SK-N-SH (cell line): ENCODE measurements around the gene PALS1. TPM values are rescaled to one million over a fixed set of nuclear protein-coding genes. Genes with fewer than 3 reads are reported as not detected.
A peak's percentile ranks its signal among the peaks of the same experiment; 100 is the strongest.

Experiments used
- CTCF ChIA-PET: fragments of 300-600, 350-600 bp; formaldehyde crosslinking; extraction: SDS; loops from one replicate; lab custom pipeline; 2021; lab: Yijun Ruan, JAX
- POLR2A ChIA-PET: fragments of 350-600 bp; sonication (Branson Sonifier 250); formaldehyde crosslinking; extraction: SDS; loops from one replicate; lab custom pipeline; 2020; ENCODE audit warnings: antibody characterized with exemption, inconsistent platforms; lab: Yijun Ruan, JAX
- DNase-seq: peaks from one replicate; pipeline ENCODE4 v3.0.0; 2012
- H2AFZ ChIP-seq: fragments of 200-600 bp; sonication (generic); 2 replicates; pipeline ENCODE4 v1.8.1; 2016; ENCODE audit warnings: antibody characterized with exemption, mild to moderate bottlenecking, low read depth
- H3F3A ChIP-seq: fragments of 200-600 bp; sonication (generic); replicated peaks from 2 replicates; pipeline ENCODE3; 2016; ENCODE audit warnings: antibody characterized with exemption, mild to moderate bottlenecking; ENCODE audit not compliant: insufficient read depth
- H3K27ac ChIP-seq, 2 experiments: fragments of 200-500 bp in 1 of 2; fragments of 200-600 bp in 1 of 2; sonication (Bioruptor generic) in 1 of 2; sonication (generic), shearing (Covaris generic) in 1 of 2; 2 replicates each; pipeline versions ENCODE4 v1.5.1 to v1.6.1; 2014 to 2016; ENCODE audit warnings: low read depth in 2 of 2, inconsistent platforms in 1 of 2, low read length in 1 of 2, mild to moderate bottlenecking in 1 of 2, mixed read lengths in 1 of 2
- H3K27me3 ChIP-seq: fragments of 200-600 bp; sonication (generic), shearing (Covaris generic); 2 replicates; pipeline ENCODE4 v1.6.1; 2016; ENCODE audit warnings: mixed run types; ENCODE audit not compliant: insufficient read depth
- H3K36me3 ChIP-seq, 2 experiments: fragments of 200-500 bp in 1 of 2; fragments of 200-600 bp in 1 of 2; sonication (Bioruptor generic) in 1 of 2; sonication (generic) in 1 of 2; replicated peaks in 1 of 2; 2 replicates each; pipeline versions ENCODE3 to v1.5.1; 2014 to 2016; ENCODE audit warnings: low read length in 1 of 2, mild to moderate bottlenecking in 1 of 2; ENCODE audit not compliant: insufficient read depth in 2 of 2, control insufficient read depth in 1 of 2
- H3K4me1 ChIP-seq, 2 experiments: fragments of 200-500 bp in 1 of 2; fragments of 200-600 bp in 1 of 2; sonication (Bioruptor generic) in 1 of 2; sonication (generic), shearing (Covaris generic) in 1 of 2; 2 replicates each; pipeline versions ENCODE4 v1.5.1 to v1.6.1; 2014 to 2016; ENCODE audit warnings: low read depth in 1 of 2, low read length in 1 of 2, mixed run types in 1 of 2; ENCODE audit not compliant: insufficient read depth in 2 of 2, control insufficient read depth in 1 of 2
- H3K4me2 ChIP-seq: fragments of 200-600 bp; sonication (generic), shearing (Covaris generic); 2 replicates; pipeline ENCODE4 v1.6.1; 2017; ENCODE audit warnings: mixed run types
- H3K4me3 ChIP-seq, 2 experiments: fragments of 200-500 bp in 1 of 2; fragments of 200-600 bp in 1 of 2; sonication (Bioruptor generic) in 1 of 2; sonication (generic), shearing (Covaris generic) in 1 of 2; 2 replicates each; pipeline versions ENCODE4 v1.5.1 to v1.8.1; 2014 to 2016; ENCODE audit warnings: low read depth in 2 of 2, inconsistent platforms in 1 of 2, low read length in 1 of 2, mild to moderate bottlenecking in 1 of 2, mixed read lengths in 1 of 2, moderate library complexity in 1 of 2
- H3K79me2 ChIP-seq: fragments of 200-600 bp; sonication (generic); 2 replicates; pipeline ENCODE4 v1.8.1; 2017; ENCODE audit warnings: mild to moderate bottlenecking; ENCODE audit not compliant: insufficient read depth
- H3K9ac ChIP-seq: fragments of 200-600 bp; sonication (generic); 2 replicates; pipeline ENCODE4 v1.6.1; 2017; ENCODE audit warnings: mixed run types
- H3K9me2 ChIP-seq: fragments of 200-600 bp; sonication (generic); 2 replicates; pipeline ENCODE4 v1.6.1; 2017; ENCODE audit warnings: mixed run types
- H3K9me3 ChIP-seq: fragments of 200-600 bp; sonication (generic); 2 replicates; pipeline ENCODE4 v1.6.1; 2017; ENCODE audit warnings: mixed run types, mild to moderate bottlenecking, moderate library complexity
- H4K20me1 ChIP-seq: fragments of 200-600 bp; sonication (generic); 2 replicates; pipeline ENCODE4 v1.6.1; 2017; ENCODE audit warnings: mild to moderate bottlenecking, mixed run types; ENCODE audit not compliant: insufficient read depth
- EZH2phosphoT487 ChIP-seq: fragments of 200-600 bp; sonication (generic); IDR thresholded peaks from 2 replicates; pipeline ENCODE4 v1.6.1; 2017; ENCODE audit warnings: low read depth, mixed run types, mild to moderate bottlenecking, antibody characterized with exemption, moderate library complexity, borderline replicate concordance
- FOXJ3 ChIP-seq: sonication (generic); formaldehyde crosslinking; IDR thresholded peaks from 2 replicates; pipeline ENCODE4 v1.5.1; 2020; ENCODE audit warnings: mild to moderate bottlenecking, missing genetic modification reagents
- NFIC ChIP-seq: IDR thresholded peaks from 2 replicates; pipeline ENCODE4 v1.4.0; 2012; ENCODE audit warnings: borderline replicate concordance
- NRF1 ChIP-seq: IDR thresholded peaks from 2 replicates; pipeline ENCODE4 v1.6.1; 2012; ENCODE audit warnings: low read depth, mild to moderate bottlenecking, low read length
- RCOR1 ChIP-seq: fragments of 150-350 bp; IDR thresholded peaks from 2 replicates; pipeline ENCODE4 v1.6.1; 2017; ENCODE audit warnings: antibody characterized with exemption, low read length
- RXRA ChIP-seq: IDR thresholded peaks from 2 replicates; pipeline ENCODE4 v1.4.0; 2012; ENCODE audit warnings: low read depth, mild to moderate bottlenecking, borderline replicate concordance
- SIN3A ChIP-seq: IDR thresholded peaks from 2 replicates; pipeline ENCODE4 v1.6.1; 2012; ENCODE audit warnings: low read depth, mild to moderate bottlenecking, low read length, moderate library complexity, borderline replicate concordance
- TAF1 ChIP-seq: IDR thresholded peaks from 2 replicates; pipeline ENCODE4 v1.6.1; 2012; ENCODE audit warnings: low read depth, mild to moderate bottlenecking, low read length, moderate library complexity, borderline replicate concordance
- TCF12 ChIP-seq: IDR thresholded peaks from 2 replicates; pipeline ENCODE4 v1.4.0; 2012
- TEAD4 ChIP-seq: IDR thresholded peaks from 2 replicates; pipeline ENCODE4 v1.4.0; 2012; ENCODE audit warnings: mild to moderate bottlenecking, borderline replicate concordance; ENCODE audit not compliant: insufficient read depth
- WGBS: methylation state at CpG from one replicate; pipeline ENCODE4 v1.1.6; 2017; ENCODE audit warnings: low lambda C conversion rate; 5-methylcytosine and 5-hydroxymethylcytosine counted together
- polyA plus RNA-seq, 3 experiments: library from polyadenylated mRNA; depleted of rRNA; stranded (reverse); fragments of >200 nt; gene quantifications; 2 replicates each; pipeline ENCODE4 v1.2.3, GENCODE V29; 2012
- TF ChIP-seq, protein P1 (sequence below): fragments of 150-350 bp; IDR thresholded peaks from 2 replicates; pipeline ENCODE4 v1.6.1; 2016; ENCODE audit warnings: mild to moderate bottlenecking, low read depth, low read length
- TF ChIP-seq, protein P2 (sequence below): IDR thresholded peaks from 2 replicates; pipeline ENCODE4 v1.4.0; 2012; ENCODE audit warnings: low read depth, borderline replicate concordance
- TF ChIP-seq, protein P3 (sequence below): IDR thresholded peaks from 2 replicates; pipeline ENCODE4 v1.4.0; 2012; ENCODE audit warnings: low read depth, borderline replicate concordance
- TF ChIP-seq, protein P4 (sequence below): fragments of 150-350 bp; IDR thresholded peaks from 2 replicates; pipeline ENCODE4 v1.6.1; 2017; ENCODE audit warnings: antibody characterized with exemption, low read length, low read depth, borderline replicate concordance
- TF ChIP-seq, protein P5 (sequence below): IDR thresholded peaks from 2 replicates; pipeline ENCODE4 v1.4.0; 2012; ENCODE audit warnings: low read depth

PALS1 gene
- polyA plus RNA-seq, 1 of the 3 experiments (the other 2 are of a cell fraction), result 8.0 TPM

DNA sequence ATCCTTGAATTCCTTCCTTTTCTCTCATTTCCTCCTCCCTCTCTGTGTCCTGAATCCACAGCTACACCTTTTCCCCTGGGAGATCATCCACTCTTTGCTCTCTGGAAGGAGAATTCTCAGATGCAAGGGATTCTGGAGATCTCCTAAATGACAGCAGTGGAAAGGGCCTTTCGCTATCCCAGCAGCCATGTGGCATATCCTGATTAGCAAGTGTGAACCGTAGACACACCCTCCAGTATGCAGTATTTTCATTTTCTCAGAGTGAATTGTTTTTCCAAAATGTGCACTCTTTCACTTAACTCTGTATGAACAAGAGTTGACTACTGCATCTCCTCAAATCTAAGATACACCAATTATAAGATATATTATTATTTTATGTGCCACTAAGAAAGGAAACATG lies 46.0 kb upstream of the PALS1 start:
- 91% methylated on average over 2 of the region's 2 CpGs for WGBS
- H3F3A ChIP-seq, result no peaks in the 10 kb centered on the region
- H3K4me1 ChIP-seq, result 0 out of 4 replicates have a peak, but pooled peaks cover 0 to 7% of the 10 kb centered on the region in 2 experiments
- no peak overlapping the region for H3K9ac ChIP-seq
- no peaks in the 10 kb centered on the region for H3K9me2 ChIP-seq
- H3K4me3 ChIP-seq, result no peak overlapping the region
- no peaks in the 10 kb centered on the region for H3K36me3 ChIP-seq
- ChIA-PET POLR2A (no interaction called here), CTCF (interaction anchor here (0.8 kb wide), 1 partner anchor 29 kb away, joined by 4 read pairs; no protein-coding TSS in a partner anchor)
- no peak for DNase-seq
- TF ChIP-seq RCOR1 (no peak), TAF1 (no peak), TCF12 (no peak), FOXJ3 (CRISPR knock-in tag) (no peak), RXRA (no peak), TEAD4 (no peak), NRF1 (no peak), EZH2phosphoT487 (no peak)
- TF ChIP-seq, protein P1, sequence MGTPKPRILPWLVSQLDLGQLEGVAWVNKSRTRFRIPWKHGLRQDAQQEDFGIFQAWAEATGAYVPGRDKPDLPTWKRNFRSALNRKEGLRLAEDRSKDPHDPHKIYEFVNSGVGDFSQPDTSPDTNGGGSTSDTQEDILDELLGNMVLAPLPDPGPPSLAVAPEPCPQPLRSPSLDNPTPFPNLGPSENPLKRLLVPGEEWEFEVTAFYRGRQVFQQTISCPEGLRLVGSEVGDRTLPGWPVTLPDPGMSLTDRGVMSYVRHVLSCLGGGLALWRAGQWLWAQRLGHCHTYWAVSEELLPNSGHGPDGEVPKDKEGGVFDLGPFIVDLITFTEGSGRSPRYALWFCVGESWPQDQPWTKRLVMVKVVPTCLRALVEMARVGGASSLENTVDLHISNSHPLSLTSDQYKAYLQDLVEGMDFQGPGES, result no peak
- TF ChIP-seq, protein P2, sequence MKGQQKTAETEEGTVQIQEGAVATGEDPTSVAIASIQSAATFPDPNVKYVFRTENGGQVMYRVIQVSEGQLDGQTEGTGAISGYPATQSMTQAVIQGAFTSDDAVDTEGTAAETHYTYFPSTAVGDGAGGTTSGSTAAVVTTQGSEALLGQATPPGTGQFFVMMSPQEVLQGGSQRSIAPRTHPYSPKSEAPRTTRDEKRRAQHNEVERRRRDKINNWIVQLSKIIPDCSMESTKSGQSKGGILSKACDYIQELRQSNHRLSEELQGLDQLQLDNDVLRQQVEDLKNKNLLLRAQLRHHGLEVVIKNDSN, result no peak
- TF ChIP-seq, protein P3, sequence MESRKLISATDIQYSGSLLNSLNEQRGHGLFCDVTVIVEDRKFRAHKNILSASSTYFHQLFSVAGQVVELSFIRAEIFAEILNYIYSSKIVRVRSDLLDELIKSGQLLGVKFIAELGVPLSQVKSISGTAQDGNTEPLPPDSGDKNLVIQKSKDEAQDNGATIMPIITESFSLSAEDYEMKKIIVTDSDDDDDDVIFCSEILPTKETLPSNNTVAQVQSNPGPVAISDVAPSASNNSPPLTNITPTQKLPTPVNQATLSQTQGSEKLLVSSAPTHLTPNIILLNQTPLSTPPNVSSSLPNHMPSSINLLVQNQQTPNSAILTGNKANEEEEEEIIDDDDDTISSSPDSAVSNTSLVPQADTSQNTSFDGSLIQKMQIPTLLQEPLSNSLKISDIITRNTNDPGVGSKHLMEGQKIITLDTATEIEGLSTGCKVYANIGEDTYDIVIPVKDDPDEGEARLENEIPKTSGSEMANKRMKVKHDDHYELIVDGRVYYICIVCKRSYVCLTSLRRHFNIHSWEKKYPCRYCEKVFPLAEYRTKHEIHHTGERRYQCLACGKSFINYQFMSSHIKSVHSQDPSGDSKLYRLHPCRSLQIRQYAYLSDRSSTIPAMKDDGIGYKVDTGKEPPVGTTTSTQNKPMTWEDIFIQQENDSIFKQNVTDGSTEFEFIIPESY, result no peak
- H3K27ac ChIP-seq, result no peak overlapping the region
- H2AFZ ChIP-seq, result peak overlapping the region; percentile 51; the same call in 1 of the 2 replicates
- H3K4me2 ChIP-seq, result no peak overlapping the region
- no peaks in the 10 kb centered on the region for H4K20me1 ChIP-seq
- no peaks in the 10 kb centered on the region for H3K9me3 ChIP-seq
- no peaks in the 10 kb centered on the region for H3K27me3 ChIP-seq
- no peaks in the 10 kb centered on the region for H3K79me2 ChIP-seq

DNA sequence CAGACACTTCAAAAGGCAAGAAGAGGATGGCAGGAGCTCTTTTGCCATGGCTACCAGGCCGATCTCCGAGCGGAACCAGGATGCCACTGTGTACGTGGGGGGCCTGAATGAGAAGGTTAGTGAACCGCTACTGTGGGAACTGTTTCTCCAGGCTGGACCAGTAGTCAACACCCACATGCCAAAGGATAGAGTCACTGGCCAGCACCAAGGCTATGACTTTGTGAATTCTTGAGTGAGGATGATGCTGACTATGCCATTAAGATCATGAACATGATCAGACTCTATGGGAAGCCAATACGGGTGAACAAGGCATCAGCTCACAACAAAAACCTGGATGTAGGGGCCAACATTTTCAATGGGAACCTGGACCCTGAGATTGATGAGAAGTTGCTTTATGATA lies 42.2 kb upstream of the PALS1 start:
- WGBS, result 84% methylated on average over 5 of the region's 6 CpGs
- no peak overlapping the region for H3K4me2 ChIP-seq

More for the DNA sequence above, 42.2 kb upstream of the PALS1 start:
- Histone ChIP-seq H3K9ac (no peak overlapping the region), H2AFZ (no peak overlapping the region), H3K4me3 (no peak overlapping the region), H3K9me3 (no peaks in the 10 kb centered on the region), H3K4me1 (no peaks in the 10 kb centered on the region), H3K27ac (no peak overlapping the region), H3K79me2 (no peaks in the 10 kb centered on the region), H3K9me2 (no peaks in the 10 kb centered on the region), H3F3A (no peaks in the 10 kb centered on the region), H4K20me1 (no peaks in the 10 kb centered on the region), H3K27me3 (no peaks in the 10 kb centered on the region), H3K36me3 (no peaks in the 10 kb centered on the region)
- POLR2A ChIA-PET, result no interaction called here
- CTCF ChIA-PET, result no interaction called here
- DNase-seq, result no peak
- TF ChIP-seq, protein P4, sequence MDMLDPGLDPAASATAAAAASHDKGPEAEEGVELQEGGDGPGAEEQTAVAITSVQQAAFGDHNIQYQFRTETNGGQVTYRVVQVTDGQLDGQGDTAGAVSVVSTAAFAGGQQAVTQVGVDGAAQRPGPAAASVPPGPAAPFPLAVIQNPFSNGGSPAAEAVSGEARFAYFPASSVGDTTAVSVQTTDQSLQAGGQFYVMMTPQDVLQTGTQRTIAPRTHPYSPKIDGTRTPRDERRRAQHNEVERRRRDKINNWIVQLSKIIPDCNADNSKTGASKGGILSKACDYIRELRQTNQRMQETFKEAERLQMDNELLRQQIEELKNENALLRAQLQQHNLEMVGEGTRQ, result no peak
- TF ChIP-seq, protein P5, sequence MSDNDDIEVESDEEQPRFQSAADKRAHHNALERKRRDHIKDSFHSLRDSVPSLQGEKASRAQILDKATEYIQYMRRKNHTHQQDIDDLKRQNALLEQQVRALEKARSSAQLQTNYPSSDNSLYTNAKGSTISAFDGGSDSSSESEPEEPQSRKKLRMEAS, result no peak
- TF ChIP-seq NFIC (no peak), RCOR1 (no peak), SIN3A (no peak), NRF1 (no peak)
